Astrocyte of the cerebellum (primary cell): ENCODE measurements around the gene AFF3.

Source experiments
- DNase-seq: peaks from one replicate; pipeline ENCODE4 v3.0.0-alpha.2; 2011; ENCODE audit warnings: low read depth
- H3K4me3 ChIP-seq: 2 replicates; pipeline ENCODE4 v1.5.1; 2011; ENCODE audit warnings: mild to moderate bottlenecking, low read depth, low read length, moderate library complexity
- CTCF ChIP-seq: IDR thresholded peaks from 2 replicates; pipeline ENCODE4 v1.5.1; 2012; ENCODE audit warnings: low read length, low read depth, moderate library complexity, mild to moderate bottlenecking; ENCODE audit errors: missing control alignments
- in situ Hi-C: cut with HindIII; loops from 2 replicates; pipeline ENCODE4 v1.10.0; 2017; ENCODE audit warnings: low sequenced_read_pairs

The AFF3 gene

GRCh38 chr2:99974275-99974674, 168.1 kb downstream of the AFF3 start:
- DNase-seq = no peak
- TF ChIP-seq CTCF = no peak
- H3K4me3 ChIP-seq = no peak overlapping the region
- in situ Hi-C loops = loop anchor here (5.0 kb wide), 1 partner anchor 38 kb away; no protein-coding TSS in a partner anchor

DNA sequence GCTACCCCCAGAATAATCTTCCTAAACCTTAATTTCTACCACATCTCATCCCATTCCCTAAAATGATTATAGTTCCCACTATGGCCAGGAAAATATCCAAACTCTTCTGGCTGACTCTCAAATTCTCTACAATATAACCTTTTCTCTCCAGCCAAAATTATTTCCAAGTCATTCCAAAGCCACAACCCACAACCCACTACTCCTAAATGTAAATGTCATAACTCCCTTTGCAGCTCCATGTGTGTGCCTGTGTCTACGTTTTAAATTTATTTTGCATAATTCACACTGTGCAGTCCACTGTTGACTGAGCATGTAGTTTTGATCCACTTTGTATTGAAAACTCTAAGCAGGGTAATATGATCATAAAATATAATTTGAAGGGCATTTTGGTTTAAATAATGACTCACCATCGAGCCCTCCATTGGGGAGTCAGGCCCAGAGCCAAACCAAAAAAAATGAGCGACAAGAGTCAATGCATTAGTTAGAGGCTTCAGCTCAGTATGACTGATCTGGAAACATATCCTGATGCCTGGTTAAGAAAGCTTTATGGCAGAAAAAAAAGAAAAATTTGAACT, 171.0 kb downstream of the AFF3 start:
- H3K4me3 ChIP-seq = no peak overlapping the region
- DNase-seq = peak; percentile 74
- in situ Hi-C loops = loop anchor here (5.0 kb wide), 1 partner anchor 41 kb away; no protein-coding TSS in a partner anchor
- no peak for TF ChIP-seq CTCF

DNA sequence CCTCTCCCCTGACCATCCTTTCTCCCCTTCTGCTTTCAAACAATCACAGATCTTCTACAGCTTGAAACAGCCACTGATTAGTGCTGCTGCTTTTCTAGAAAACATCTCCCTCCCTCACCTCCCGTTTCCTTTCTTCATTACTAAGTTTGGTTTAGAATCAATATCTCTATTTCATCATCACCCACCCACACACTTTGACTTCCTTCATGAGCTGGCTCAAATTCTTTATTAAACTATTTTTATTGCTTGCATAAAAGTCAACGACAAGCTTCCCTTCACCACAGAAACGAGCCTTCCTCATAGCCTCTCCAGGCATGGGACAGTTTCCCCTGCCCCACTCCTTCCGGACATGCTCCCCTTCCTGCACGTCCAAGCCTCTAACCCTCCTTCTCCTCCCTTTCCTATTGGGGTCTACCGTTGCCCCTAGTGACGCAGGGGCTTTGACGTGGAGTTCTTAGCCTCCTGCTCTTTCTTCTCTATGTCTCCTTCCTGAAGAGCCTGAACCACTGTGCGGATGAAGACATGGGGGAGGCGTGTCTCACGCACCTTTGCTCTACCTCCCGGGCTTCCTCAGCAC, 172.0 kb downstream of the AFF3 start:
- no peak overlapping the region for H3K4me3 ChIP-seq
- no peak for DNase-seq
- TF ChIP-seq CTCF = no peak
- in situ Hi-C loops = loop anchor here (5.0 kb wide), 1 partner anchor 42 kb away; no protein-coding TSS in a partner anchor

- no peak for TF ChIP-seq CTCF
- in situ Hi-C loops = no loop called here
- no peak overlapping the region for H3K4me3 ChIP-seq
- DNase-seq = no peak
These were observed 181.0 kb downstream of the AFF3 start for GRCh38 chr2:99961196-99961913.

- in situ Hi-C loops = no loop called here
- no peak for DNase-seq
- H3K4me3 ChIP-seq = no peak overlapping the region
- TF ChIP-seq CTCF = no peak
These were observed 181.6 kb downstream of the AFF3 start for GRCh38 chr2:99960790-99961189.

DNA sequence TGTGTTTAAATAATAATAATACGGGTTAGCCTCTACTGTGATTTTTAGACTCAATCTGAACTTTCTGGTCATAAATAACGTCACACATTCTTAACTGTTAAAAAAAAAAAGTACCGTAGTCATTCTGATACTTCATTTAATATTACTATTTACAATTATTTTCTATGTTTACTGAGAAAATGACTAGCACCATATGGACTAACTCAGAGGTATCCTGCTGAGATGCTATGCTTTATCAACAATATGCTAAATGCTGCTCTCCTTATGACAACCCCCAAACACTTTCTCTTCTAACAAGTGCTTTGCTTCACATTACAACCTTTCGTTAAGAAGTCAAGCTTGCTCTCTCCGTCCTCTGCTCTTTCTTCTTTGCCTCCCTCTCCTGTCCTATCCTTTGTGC, 182.1 kb downstream of the AFF3 start:
- DNase-seq = no peak
- no peak overlapping the region for H3K4me3 ChIP-seq
- no peak for TF ChIP-seq CTCF
- in situ Hi-C loops = no loop called here
